ENCODE data around the gene SCD5.

- TF ChIP-seq PKNOX1 (IDR thresholded peaks at IDR 0.05) (no peak), SUZ12 (IDR thresholded peaks at IDR 0.05) (no peak), TARDBP (IDR thresholded peaks at IDR 0.05) (no peak), HDGF (IDR thresholded peaks at IDR 0.05; ENCODE audit: borderline replicate concordance) (no peak), NFRKB (IDR thresholded peaks at IDR 0.05) (no peak), ELF4 (IDR thresholded peaks at IDR 0.05) (no peak), FOXA1 (IDR thresholded peaks at IDR 0.05) (no peak), FOXK2 (IDR thresholded peaks at IDR 0.05) (no peak), ZNF384 (IDR thresholded peaks at IDR 0.05) (no peak), SP1 (IDR thresholded peaks at IDR 0.05) (no peak), FOXM1 (IDR thresholded peaks at IDR 0.05; ENCODE audit: borderline replicate concordance) (no peak), BHLHE40 (IDR thresholded peaks at IDR 0.05; ENCODE audit: borderline replicate concordance) (no peak), ARNT (IDR thresholded peaks at IDR 0.05) (no peak), L3MBTL2 (conservative IDR thresholded peaks at IDR 0.05) (no peak)
These were observed 21.6 kb downstream of the SCD5 start for GRCh38 chr4:82776925-82777542.
